Mucosa of descending colon (tissue), 3 donors: ENCODE measurements around the gene ALDH3A1. TPM values are rescaled to one million over a fixed set of nuclear protein-coding genes. Genes with fewer than 3 reads are reported as not detected.

Source experiments
- ATAC-seq: fragments of 200-7000 bp; cut with Tn5 transposase; one replicate; pipeline ENCODE4 v1.9.1; 2020; ENCODE audit warnings: mild to moderate bottlenecking, moderate library complexity
- DNase-seq, 3 donors: peaks; one replicate each; pipeline ENCODE4 v3.0.0-alpha.2; 2020
- H3K36me3 ChIP-seq: fragments of 200-600 bp; one replicate; pipeline ENCODE4 v1.8.0; 2021; ENCODE audit warnings: low read depth, mild to moderate bottlenecking
- H3K4me1 ChIP-seq: fragments of 200-600 bp; one replicate; pipeline ENCODE4 v1.8.0; 2021; ENCODE audit warnings: low read depth, mild to moderate bottlenecking
- H3K4me3 ChIP-seq: fragments of 200-600 bp; one replicate; pipeline ENCODE4 v1.8.0; 2021; ENCODE audit warnings: mild to moderate bottlenecking
- H3K9me3 ChIP-seq: fragments of 200-600 bp; one replicate; pipeline ENCODE4 v1.8.0; 2021; ENCODE audit warnings: mild to moderate bottlenecking
- CTCF ChIP-seq: fragments of 200-600 bp; IDR thresholded peaks from one replicate; pipeline ENCODE4 v1.8.0; 2022; ENCODE audit warnings: antibody characterized with exemption, mild to moderate bottlenecking
- intact Hi-C, 2 donors: fragments of 100-400 bp; cut with DNase I in 1 of 2; cut with micrococcal nuclease in 1 of 2; formaldehyde crosslinking; loops; one replicate each; pipeline versions ENCODE4 v1.11.0 to v1.11.1; 2022; cut with DNase I, micrococcal nuclease
- total RNA-seq, 3 donors: library from RNA; stranded (reverse); fragmentation: NEBNext Ultra II Directional in 2 of 3; extraction: Animal tissue kit (Norgen Biotek cat#: 25700) in 2 of 3; gene quantifications; one replicate each; pipeline versions ENCODE4 v1.2.1 to v1.2.4, GENCODE V29; 2021 to 2023
- donor health status: DM: no; HTN: no; CAD: no; lungs with moderate emphysema.
- donor health status: DM: no; HTN: no; CAD: no.
- donor health status: DM: no; HTN: yes; CAD: no.

ALDH3A1 gene
- total RNA-seq, 3 donors from 2014 or later: 0.60 to 5.9 (median 3.1) TPM

- H3K36me3 ChIP-seq: no peaks in the 10 kb centered on the region
- peaks cover 15% of the 10 kb centered on the region for H3K4me1 ChIP-seq
- H3K4me3 ChIP-seq: no peak overlapping the region
- no peaks in the 10 kb centered on the region for H3K9me3 ChIP-seq
- no peak for TF ChIP-seq CTCF
- DNase-seq (no peak), ATAC-seq (no peak)
- intact Hi-C loops: no loop called here
These were observed 29.3 kb downstream of the ALDH3A1 start for GRCh38 chr17:19718613-19719354.

GRCh38 chr17:19718041-19718612 lies 30.0 kb downstream of the ALDH3A1 start:
- no peak for ATAC-seq
- Histone ChIP-seq H3K4me1 (peaks cover 15% of the 10 kb centered on the region), H3K4me3 (no peak overlapping the region), H3K36me3 (no peaks in the 10 kb centered on the region), H3K9me3 (no peaks in the 10 kb centered on the region)
- intact Hi-C loops: no loop called here
- DNase-seq: no peak
- no peak for TF ChIP-seq CTCF

GRCh38 chr17:19717411-19717908 lies 30.6 kb downstream of the ALDH3A1 start:
- intact Hi-C loops: no loop called here
- no peak for ATAC-seq
- DNase-seq: no peak
- H3K4me3 ChIP-seq: no peak overlapping the region
- H3K4me1 ChIP-seq: peaks cover 15% of the 10 kb centered on the region
- H3K36me3 ChIP-seq: no peaks in the 10 kb centered on the region
- no peaks in the 10 kb centered on the region for H3K9me3 ChIP-seq
- no peak for TF ChIP-seq CTCF

GRCh38 chr17:19717031-19717360 lies 31.1 kb downstream of the ALDH3A1 start:
- intact Hi-C loops: no loop called here
- Histone ChIP-seq H3K9me3 (no peaks in the 10 kb centered on the region), H3K36me3 (no peaks in the 10 kb centered on the region), H3K4me1 (peaks cover 15% of the 10 kb centered on the region), H3K4me3 (no peak overlapping the region)
- no peak for TF ChIP-seq CTCF
- ATAC-seq: no peak
- DNase-seq: no peak

- Histone ChIP-seq H3K4me1 (peaks cover 15% of the 10 kb centered on the region), H3K36me3 (no peaks in the 10 kb centered on the region), H3K4me3 (no peak within 1 kb of the TSS), H3K9me3 (no peaks in the 10 kb centered on the region)
- intact Hi-C loops: no loop called here
- ATAC-seq (no peak), DNase-seq (no peak)
- no peak for TF ChIP-seq CTCF
These were observed 31.7 kb downstream of the ALDH3A1 start, which contains the start of gene SLC47A2 for GRCh38 chr17:19716108-19717030. SLC47A2 (minus strand) TSS chr17:19716584; CDS start chr17:19716555, 29 bp downstream.
